ENCODE results near the gene CTNNA2. TPM values are rescaled to one million over a fixed set of nuclear protein-coding genes. Genes with fewer than 3 reads are reported as not detected.

CTNNA2 gene
- total RNA-seq, 4 donors from 2014 or later, result 0.40 to 1.7 (median 1.5) TPM; not detected in 1

DNA sequence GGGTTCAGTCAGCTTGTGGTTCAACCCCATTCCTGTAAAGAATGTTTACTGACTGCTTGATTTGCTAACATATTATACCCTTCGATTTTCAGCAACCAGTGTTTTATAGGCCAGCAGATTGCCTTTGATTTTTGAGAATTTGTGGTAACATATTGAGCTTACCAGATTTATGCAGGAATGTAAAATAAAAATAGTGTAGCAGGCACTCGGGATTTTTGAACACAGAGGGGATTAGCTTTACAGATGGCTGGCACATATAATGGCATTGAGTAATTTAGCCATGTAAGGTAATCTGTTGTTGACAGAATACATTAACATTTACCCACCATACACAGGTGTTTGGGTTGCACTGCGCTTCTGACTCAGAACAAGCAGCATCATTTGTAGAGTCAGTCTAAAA is 437.7 kb downstream of the CTNNA2 start:
- 58 to 82% methylated on average over 3 of the region's 3 CpGs for WGBS, 2 donors (ENCODE audit: low coverage in 1 of 2)
- intact Hi-C loops (cut with DNase I; ENCODE audit: low total_unique reads) (no loop called here), in situ Hi-C loops (cut with MboI; ENCODE audit: low pct_ligation_motif_present in 1 of 4, low pct_unique_long_range_greater_than_20kb in 1 of 4, low sequenced_read_pairs in 3 of 4) (no loop called here)
- DNase-seq, result no peak
- no peaks in the 10 kb centered on the region for H3K27me3 ChIP-seq
- H3K27ac ChIP-seq, result no peak overlapping the region
- H3K9me3 ChIP-seq, result no peaks in the 10 kb centered on the region
- no peaks in the 10 kb centered on the region for H3K36me3 ChIP-seq
- H3K4me1 ChIP-seq, result no peaks in the 10 kb centered on the region
- TF ChIP-seq, protein P1, sequence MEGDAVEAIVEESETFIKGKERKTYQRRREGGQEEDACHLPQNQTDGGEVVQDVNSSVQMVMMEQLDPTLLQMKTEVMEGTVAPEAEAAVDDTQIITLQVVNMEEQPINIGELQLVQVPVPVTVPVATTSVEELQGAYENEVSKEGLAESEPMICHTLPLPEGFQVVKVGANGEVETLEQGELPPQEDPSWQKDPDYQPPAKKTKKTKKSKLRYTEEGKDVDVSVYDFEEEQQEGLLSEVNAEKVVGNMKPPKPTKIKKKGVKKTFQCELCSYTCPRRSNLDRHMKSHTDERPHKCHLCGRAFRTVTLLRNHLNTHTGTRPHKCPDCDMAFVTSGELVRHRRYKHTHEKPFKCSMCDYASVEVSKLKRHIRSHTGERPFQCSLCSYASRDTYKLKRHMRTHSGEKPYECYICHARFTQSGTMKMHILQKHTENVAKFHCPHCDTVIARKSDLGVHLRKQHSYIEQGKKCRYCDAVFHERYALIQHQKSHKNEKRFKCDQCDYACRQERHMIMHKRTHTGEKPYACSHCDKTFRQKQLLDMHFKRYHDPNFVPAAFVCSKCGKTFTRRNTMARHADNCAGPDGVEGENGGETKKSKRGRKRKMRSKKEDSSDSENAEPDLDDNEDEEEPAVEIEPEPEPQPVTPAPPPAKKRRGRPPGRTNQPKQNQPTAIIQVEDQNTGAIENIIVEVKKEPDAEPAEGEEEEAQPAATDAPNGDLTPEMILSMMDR (IDR thresholded peaks at IDR 0.05), result no peak
- TF ChIP-seq POLR2A (IDR thresholded peaks at IDR 0.05) (no peak), POLR2AphosphoS5 (IDR thresholded peaks at IDR 0.05) (no peak), EP300 (IDR thresholded peaks at IDR 0.05; ENCODE audit: low read depth) (no peak)
- H3K4me3 ChIP-seq, result no peak overlapping the region

- Histone ChIP-seq H3K27ac (no peak overlapping the region), H3K9me3 (no peaks in the 10 kb centered on the region), H3K36me3 (no peaks in the 10 kb centered on the region), H3K4me1 (no peaks in the 10 kb centered on the region), H3K4me3 (no peak overlapping the region), H3K27me3 (no peaks in the 10 kb centered on the region)
- in situ Hi-C loops (cut with MboI; ENCODE audit: low pct_ligation_motif_present in 1 of 4, low pct_unique_long_range_greater_than_20kb in 1 of 4, low sequenced_read_pairs in 3 of 4), result no loop called here
- intact Hi-C loops (cut with DNase I; ENCODE audit: low total_unique reads), result no loop called here
- WGBS, 2 donors (ENCODE audit: low coverage in 1 of 2), result 65 to 88% methylated on average over 3 of the region's 3 CpGs
- DNase-seq, result no peak
- no peak for TF ChIP-seq POLR2AphosphoS5 (IDR thresholded peaks at IDR 0.05)
- TF ChIP-seq EP300 (IDR thresholded peaks at IDR 0.05; ENCODE audit: low read depth), result no peak
- no peak for TF ChIP-seq POLR2A (IDR thresholded peaks at IDR 0.05)
- TF ChIP-seq, protein P1 (IDR thresholded peaks at IDR 0.05), result no peak
Measured at GRCh38 chr2:79952616-79953015, 439.8 kb downstream of the CTNNA2 start.

- H3K4me1 ChIP-seq, result peaks cover 0 to 17% (median 4%) of the 10 kb centered on the region in 4 donors
- no peak for TF ChIP-seq POLR2AphosphoS5 (IDR thresholded peaks at IDR 0.05)
- TF ChIP-seq POLR2A (IDR thresholded peaks at IDR 0.05), result no peak
- TF ChIP-seq, protein P1 (IDR thresholded peaks at IDR 0.05), result no peak
- no peak for TF ChIP-seq EP300 (IDR thresholded peaks at IDR 0.05; ENCODE audit: low read depth)
- no peak for DNase-seq
- H3K36me3 ChIP-seq, result no peaks in the 10 kb centered on the region
- H3K9me3 ChIP-seq, result no peaks in the 10 kb centered on the region
- in situ Hi-C loops (cut with MboI; ENCODE audit: low pct_ligation_motif_present in 1 of 4, low pct_unique_long_range_greater_than_20kb in 1 of 4, low sequenced_read_pairs in 3 of 4), result no loop called here
- peak overlapping the region in 3 of 4 donors; percentile 32 to 48 (median 48) for H3K27ac ChIP-seq
- intact Hi-C loops (cut with DNase I; ENCODE audit: low total_unique reads), result no loop called here
- H3K27me3 ChIP-seq, result no peaks in the 10 kb centered on the region
- H3K4me3 ChIP-seq, result no peak overlapping the region
Measured at GRCh38 chr2:79960035-79960434, 447.2 kb downstream of the CTNNA2 start.

- intact Hi-C loops (cut with DNase I; ENCODE audit: low total_unique reads) (no loop called here), in situ Hi-C loops (cut with MboI; ENCODE audit: low pct_ligation_motif_present in 1 of 4, low pct_unique_long_range_greater_than_20kb in 1 of 4, low sequenced_read_pairs in 3 of 4) (no loop called here)
- no peak overlapping the region for H3K4me3 ChIP-seq
- peak; percentile 50 for DNase-seq
- 9 to 35% methylated on average over 2 to 4 of the region's 4 CpGs for WGBS, 2 donors (ENCODE audit: low coverage in 1 of 2)
- peak overlapping the region; percentile 44 to 64 (median 52) for H3K27ac ChIP-seq
- TF ChIP-seq, protein P1 (IDR thresholded peaks at IDR 0.05), result no peak
- peak in 1 of 3 donors; percentile 9 for TF ChIP-seq POLR2AphosphoS5 (IDR thresholded peaks at IDR 0.05)
- peaks cover 0 to 18% (median 4%) of the 10 kb centered on the region in 4 donors for H3K4me1 ChIP-seq
- no peaks in the 10 kb centered on the region for H3K36me3 ChIP-seq
- no peaks in the 10 kb centered on the region for H3K9me3 ChIP-seq
- H3K27me3 ChIP-seq, result no peaks in the 10 kb centered on the region
Measured at GRCh38 chr2:79960519-79960918, 447.7 kb downstream of the CTNNA2 start.

Data from transverse colon (tissue), 4 donors.